ENCODE measurements around the gene PITPNM3. TPM values are rescaled to one million over a fixed set of nuclear protein-coding genes. Genes with fewer than 3 reads are reported as not detected.

Gene PITPNM3
- total RNA-seq, 4 donors from 2014 or later: 23.3 to 87.7 (median 47.8) TPM

DNA sequence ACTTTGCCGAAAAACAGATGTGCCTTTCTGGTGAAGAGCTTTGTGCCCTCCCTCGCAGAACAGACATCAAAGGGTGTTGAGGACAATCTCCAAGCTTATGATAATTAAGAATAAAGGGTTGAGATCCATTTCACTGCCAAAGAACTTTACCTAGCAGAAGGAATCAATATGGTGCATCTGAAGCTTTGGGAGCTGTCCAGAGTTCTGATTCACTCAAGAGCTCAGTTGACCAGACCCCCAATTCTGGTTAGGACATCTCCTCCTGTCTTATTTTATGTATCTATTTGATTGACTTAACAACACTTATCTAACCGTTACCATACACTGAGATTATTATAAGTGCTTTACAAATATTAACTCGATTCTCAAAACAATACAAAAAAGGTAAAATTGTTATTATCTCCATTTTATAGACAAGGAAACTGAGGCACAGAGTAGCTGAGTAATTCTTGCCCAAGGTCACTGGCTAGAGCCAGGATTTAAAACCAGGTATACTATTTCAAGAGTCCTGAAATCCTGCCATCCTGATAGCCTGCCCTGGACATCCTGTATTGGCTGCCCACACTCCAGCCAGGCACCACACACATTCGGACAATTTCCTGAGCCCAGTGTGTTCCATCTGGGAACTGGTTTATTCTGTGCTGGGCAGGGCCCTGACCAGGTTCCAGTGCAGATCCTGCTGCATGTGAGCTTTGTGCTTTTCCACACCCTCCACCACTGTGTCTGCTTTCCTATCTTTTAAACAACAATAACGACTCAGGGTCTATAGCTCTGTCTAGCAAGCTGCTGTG lies 29.8 kb downstream of the PITPNM3 start:
- no peak for TF ChIP-seq POLR2A (IDR thresholded peaks at IDR 0.05)
- TF ChIP-seq EP300 (IDR thresholded peaks at IDR 0.05): no peak
- TF ChIP-seq POLR2AphosphoS5 (IDR thresholded peaks at IDR 0.05): no peak
- TF ChIP-seq, protein P1, sequence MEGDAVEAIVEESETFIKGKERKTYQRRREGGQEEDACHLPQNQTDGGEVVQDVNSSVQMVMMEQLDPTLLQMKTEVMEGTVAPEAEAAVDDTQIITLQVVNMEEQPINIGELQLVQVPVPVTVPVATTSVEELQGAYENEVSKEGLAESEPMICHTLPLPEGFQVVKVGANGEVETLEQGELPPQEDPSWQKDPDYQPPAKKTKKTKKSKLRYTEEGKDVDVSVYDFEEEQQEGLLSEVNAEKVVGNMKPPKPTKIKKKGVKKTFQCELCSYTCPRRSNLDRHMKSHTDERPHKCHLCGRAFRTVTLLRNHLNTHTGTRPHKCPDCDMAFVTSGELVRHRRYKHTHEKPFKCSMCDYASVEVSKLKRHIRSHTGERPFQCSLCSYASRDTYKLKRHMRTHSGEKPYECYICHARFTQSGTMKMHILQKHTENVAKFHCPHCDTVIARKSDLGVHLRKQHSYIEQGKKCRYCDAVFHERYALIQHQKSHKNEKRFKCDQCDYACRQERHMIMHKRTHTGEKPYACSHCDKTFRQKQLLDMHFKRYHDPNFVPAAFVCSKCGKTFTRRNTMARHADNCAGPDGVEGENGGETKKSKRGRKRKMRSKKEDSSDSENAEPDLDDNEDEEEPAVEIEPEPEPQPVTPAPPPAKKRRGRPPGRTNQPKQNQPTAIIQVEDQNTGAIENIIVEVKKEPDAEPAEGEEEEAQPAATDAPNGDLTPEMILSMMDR (IDR thresholded peaks at IDR 0.05): no peak
- Histone ChIP-seq H3K4me1 (peaks cover 0 to 20% (median 0%) of the 10 kb centered on the region in 3 donors), H3K36me3 (peaks cover 0 to 21% of the 10 kb centered on the region in 2 donors), H3K4me3 (no peak overlapping the region), H3K9me3 (no peaks in the 10 kb centered on the region), H3K27ac (no peak overlapping the region), H3K27me3 (no peaks in the 10 kb centered on the region)
- no peak for ATAC-seq
- 85 to 95% methylated on average over 3 to 6 of the region's 6 CpGs for WGBS, 2 donors (ENCODE audit: low coverage in 1 of 2)

GRCh38 chr17:6525731-6526130 lies 30.6 kb downstream of the PITPNM3 start:
- Histone ChIP-seq H3K36me3 (peaks cover 0 to 26% of the 10 kb centered on the region in 2 donors), H3K27ac (no peak overlapping the region), H3K4me3 (no peak overlapping the region), H3K9me3 (no peaks in the 10 kb centered on the region), H3K4me1 (peaks cover 0 to 16% (median 0%) of the 10 kb centered on the region in 3 donors), H3K27me3 (no peaks in the 10 kb centered on the region)
- ATAC-seq: no peak
- WGBS, 2 donors (ENCODE audit: low coverage in 1 of 2): 83 to 90% methylated on average over 2 of the region's 2 CpGs
- TF ChIP-seq POLR2A (IDR thresholded peaks at IDR 0.05): no peak
- no peak for TF ChIP-seq EP300 (IDR thresholded peaks at IDR 0.05)
- no peak for TF ChIP-seq POLR2AphosphoS5 (IDR thresholded peaks at IDR 0.05)
- TF ChIP-seq, protein P1 (IDR thresholded peaks at IDR 0.05): no peak

- TF ChIP-seq EP300 (IDR thresholded peaks at IDR 0.05) (no peak), POLR2AphosphoS5 (IDR thresholded peaks at IDR 0.05) (no peak), POLR2A (IDR thresholded peaks at IDR 0.05) (no peak)
- TF ChIP-seq, protein P1 (IDR thresholded peaks at IDR 0.05): no peak
- no peak overlapping the region for H3K4me3 ChIP-seq
- 83 to 86% methylated on average over 1 to 4 of the region's 4 CpGs for WGBS, 2 donors (ENCODE audit: low coverage in 1 of 2)
- H3K27me3 ChIP-seq: no peaks in the 10 kb centered on the region
- H3K4me1 ChIP-seq: peaks cover 0 to 16% (median 0%) of the 10 kb centered on the region in 3 donors
- peak overlapping the region in 2 of 4 donors; percentile 35 to 71 for H3K27ac ChIP-seq
- H3K9me3 ChIP-seq: no peaks in the 10 kb centered on the region
- no peak for ATAC-seq
- peaks cover 0 to 29% of the 10 kb centered on the region in 2 donors for H3K36me3 ChIP-seq
Measured at GRCh38 chr17:6525141-6525540, 31.2 kb downstream of the PITPNM3 start.

- H3K4me3 ChIP-seq: no peak overlapping the region
- H3K27me3 ChIP-seq: no peaks in the 10 kb centered on the region
- no peaks in the 10 kb centered on the region for H3K9me3 ChIP-seq
Measured at GRCh38 chr17:6524520-6524919, 31.8 kb downstream of the PITPNM3 start.

More at GRCh38 chr17:6524520-6524919, 31.8 kb downstream of the PITPNM3 start:
- H3K4me1 ChIP-seq: peaks cover 0 to 12% (median 0%) of the 10 kb centered on the region in 3 donors
- 84% methylated on average over 4 of the region's 4 CpGs; no CpG with 5 or more reads in 1 of the 2 donors for WGBS, 2 donors (ENCODE audit: low coverage in 1 of 2)
- H3K36me3 ChIP-seq: peaks cover 0 to 29% of the 10 kb centered on the region in 2 donors
- H3K27ac ChIP-seq: peak overlapping the region in 2 of 4 donors; percentile 35 to 71
- ATAC-seq: no peak
- TF ChIP-seq, protein P1 (IDR thresholded peaks at IDR 0.05): no peak
- TF ChIP-seq POLR2A (IDR thresholded peaks at IDR 0.05): no peak
- no peak for TF ChIP-seq EP300 (IDR thresholded peaks at IDR 0.05)
- TF ChIP-seq POLR2AphosphoS5 (IDR thresholded peaks at IDR 0.05): no peak

Measured in gastroesophageal sphincter (tissue), 4 donors.